ENCODE measurements around the gene AP2A2. TPM values are rescaled to one million over a fixed set of nuclear protein-coding genes. Genes with fewer than 3 reads are reported as not detected.

The AP2A2 gene
- total RNA-seq, 1 donor from 2014 or later, result 58.7 TPM

GRCh38 chr11:1027483-1028290 is 102.0 kb downstream of the AP2A2 start:
- H3K9me3 ChIP-seq, result no peaks in the 10 kb centered on the region
- H3K36me3 ChIP-seq, result no peaks in the 10 kb centered on the region
- no peak overlapping the region for H3K4me3 ChIP-seq
- TF ChIP-seq POLR2A (IDR thresholded peaks at IDR 0.05) (no peak), POLR2AphosphoS5 (IDR thresholded peaks at IDR 0.05; ENCODE audit: insufficient read depth in 1 of 2, low read depth in 1 of 2) (no peak), CTCF (IDR thresholded peaks at IDR 0.05) (no peak)
- no peak for DNase-seq (ENCODE audit: extremely low spot score in 2 of 2)
- no peaks in the 10 kb centered on the region for H3K27me3 ChIP-seq
- intact Hi-C loops (cut with DNase I), result no loop called here
- no peaks in the 10 kb centered on the region for H3K4me1 ChIP-seq
- no peak overlapping the region for H3K27ac ChIP-seq

GRCh38 chr11:1028291-1028540 is 102.5 kb downstream of the AP2A2 start:
- no peak for DNase-seq (ENCODE audit: extremely low spot score in 2 of 2)
- H3K9me3 ChIP-seq, result no peaks in the 10 kb centered on the region
- H3K27ac ChIP-seq, result no peak overlapping the region
- intact Hi-C loops (cut with DNase I), result no loop called here
- H3K4me1 ChIP-seq, result no peaks in the 10 kb centered on the region
- no peaks in the 10 kb centered on the region for H3K27me3 ChIP-seq
- H3K4me3 ChIP-seq, result no peak overlapping the region
- no peaks in the 10 kb centered on the region for H3K36me3 ChIP-seq
- TF ChIP-seq POLR2A (IDR thresholded peaks at IDR 0.05) (no peak), CTCF (IDR thresholded peaks at IDR 0.05) (no peak), POLR2AphosphoS5 (IDR thresholded peaks at IDR 0.05; ENCODE audit: insufficient read depth in 1 of 2, low read depth in 1 of 2) (no peak)

DNA sequence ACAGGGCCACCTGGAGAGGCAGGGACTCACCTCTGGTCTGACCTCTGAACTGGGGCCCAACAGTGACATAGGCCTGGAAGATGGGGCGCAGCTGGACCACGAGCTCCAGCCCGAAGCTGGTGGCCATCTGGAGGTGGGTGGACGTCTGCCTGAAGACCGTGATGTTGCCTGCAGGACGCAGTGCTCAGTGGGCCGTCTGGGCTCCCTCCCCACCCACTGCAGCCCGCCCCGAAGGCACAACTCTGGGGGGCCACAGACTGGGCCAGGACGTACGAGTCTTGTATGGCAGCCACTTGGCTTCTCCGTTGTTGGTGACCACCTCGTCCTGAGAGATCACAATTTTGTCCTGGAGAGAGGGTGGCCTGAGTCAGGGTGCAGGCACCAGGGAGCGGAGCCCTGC is 102.9 kb downstream of the AP2A2 start:
- H3K4me3 ChIP-seq, result no peak overlapping the region
- H3K9me3 ChIP-seq, result no peaks in the 10 kb centered on the region
- TF ChIP-seq POLR2A (IDR thresholded peaks at IDR 0.05), result no peak
- no peaks in the 10 kb centered on the region for H3K36me3 ChIP-seq
- H3K4me1 ChIP-seq, result no peaks in the 10 kb centered on the region
- intact Hi-C loops (cut with DNase I), result no loop called here
- DNase-seq (ENCODE audit: extremely low spot score in 2 of 2), result no peak
- no peaks in the 10 kb centered on the region for H3K27me3 ChIP-seq
- no peak overlapping the region for H3K27ac ChIP-seq

DNA sequence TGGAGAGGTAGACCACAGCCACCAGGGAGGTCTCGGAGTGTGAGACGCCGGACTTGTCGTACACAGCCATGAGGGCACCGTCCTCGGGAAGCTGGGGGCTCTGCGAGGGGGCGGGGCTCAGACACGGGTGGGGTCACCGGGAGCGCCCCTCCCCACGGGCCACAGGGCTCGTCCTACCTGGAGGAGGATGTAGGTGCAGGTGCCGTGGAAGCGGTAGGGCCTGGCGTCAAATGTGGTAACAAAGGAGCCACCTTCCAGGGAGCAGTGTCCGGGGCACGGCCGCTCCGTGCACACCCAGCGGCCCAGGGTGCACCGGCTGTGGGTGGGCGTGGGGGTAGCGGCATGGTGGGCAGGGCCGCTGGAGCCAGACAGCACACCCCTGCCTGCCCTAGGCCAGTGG is 103.4 kb downstream of the AP2A2 start:
- H3K27ac ChIP-seq, result no peak overlapping the region
- H3K4me1 ChIP-seq, result no peaks in the 10 kb centered on the region
- no peak overlapping the region for H3K4me3 ChIP-seq
- intact Hi-C loops (cut with DNase I), result no loop called here
- H3K36me3 ChIP-seq, result no peaks in the 10 kb centered on the region
- H3K27me3 ChIP-seq, result no peaks in the 10 kb centered on the region
- no peak for DNase-seq (ENCODE audit: extremely low spot score in 2 of 2)
- H3K9me3 ChIP-seq, result no peaks in the 10 kb centered on the region
- no peak for TF ChIP-seq CTCF (IDR thresholded peaks at IDR 0.05)
- no peak for TF ChIP-seq POLR2AphosphoS5 (IDR thresholded peaks at IDR 0.05; ENCODE audit: insufficient read depth in 1 of 2, low read depth in 1 of 2)
- TF ChIP-seq POLR2A (IDR thresholded peaks at IDR 0.05), result no peak

GRCh38 chr11:1029654-1030053 is 104.0 kb downstream of the AP2A2 start:
- intact Hi-C loops (cut with DNase I), result no loop called here
- Histone ChIP-seq H3K9me3 (no peaks in the 10 kb centered on the region), H3K36me3 (no peaks in the 10 kb centered on the region), H3K4me3 (no peak overlapping the region), H3K27ac (no peak overlapping the region), H3K27me3 (no peaks in the 10 kb centered on the region), H3K4me1 (no peaks in the 10 kb centered on the region)
- no peak for TF ChIP-seq POLR2AphosphoS5 (IDR thresholded peaks at IDR 0.05; ENCODE audit: insufficient read depth in 1 of 2, low read depth in 1 of 2)
- TF ChIP-seq CTCF (IDR thresholded peaks at IDR 0.05), result no peak
- no peak for TF ChIP-seq POLR2A (IDR thresholded peaks at IDR 0.05)
- no peak for DNase-seq (ENCODE audit: extremely low spot score in 2 of 2)

All from vagina (tissue), 2 donors.